Activated CD4-positive, CD25-positive, alpha-beta regulatory T cell treated with anti-CD3 and anti-CD28 coated beads, Interleukin-2, amount 50 U/mL, for 24 hours (primary cell): ENCODE data around the gene SPAG5.
A peak's percentile ranks its signal among the peaks of the same experiment; 100 is the strongest.

ENCODE experiments used
- ATAC-seq, 2 donors: fragments of 150-1000 bp; cut with Tn5 transposase; one replicate each; pipeline ENCODE4 v1.10.0; 2021; ENCODE audit warnings: mild to moderate bottlenecking in 1 of 2, moderate library complexity in 1 of 2

The SPAG5 gene

GRCh38 chr17:28598799-28599310 lies at the start of gene SPAG5:
Gene SPAG5 (minus strand): TSS chr17:28599025. CDS start chr17:28598946, 79 bp downstream.
- ATAC-seq, result peak; percentile 90 to 93

- ATAC-seq, result no peak
Measured at GRCh38 chr17:28646039-28646754, 47.4 kb upstream of the SPAG5 start.

DNA sequence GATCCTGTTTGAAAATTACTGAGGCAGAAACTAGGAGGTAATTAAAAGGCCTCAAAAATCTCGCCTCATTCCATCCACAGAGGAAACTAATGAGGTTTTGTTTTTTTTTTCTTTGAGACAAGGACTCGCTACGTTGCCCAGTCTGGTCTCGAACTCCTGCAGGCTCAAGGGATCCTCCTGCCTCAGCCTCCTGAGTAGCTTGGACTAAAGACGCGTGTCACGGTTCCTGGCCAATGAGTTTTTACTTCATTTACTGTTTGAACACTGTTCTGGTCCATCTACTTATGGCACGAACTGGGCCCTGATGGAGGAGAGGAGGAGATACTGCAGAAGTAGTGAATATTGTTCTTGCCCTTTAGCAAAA lies 46.7 kb upstream of the SPAG5 start:
- no peak for ATAC-seq

GRCh38 chr17:28644787-28645575 lies 46.2 kb upstream of the SPAG5 start, which contains the start of gene BLTP2:
Gene BLTP2 (minus strand): TSS chr17:28645158. CDS start chr17:28645056, 102 bp downstream.
- peak; percentile 98 to 99 for ATAC-seq

GRCh38 chr17:28643983-28644786 lies 45.4 kb upstream of the SPAG5 start:
- ATAC-seq, result no peak

DNA sequence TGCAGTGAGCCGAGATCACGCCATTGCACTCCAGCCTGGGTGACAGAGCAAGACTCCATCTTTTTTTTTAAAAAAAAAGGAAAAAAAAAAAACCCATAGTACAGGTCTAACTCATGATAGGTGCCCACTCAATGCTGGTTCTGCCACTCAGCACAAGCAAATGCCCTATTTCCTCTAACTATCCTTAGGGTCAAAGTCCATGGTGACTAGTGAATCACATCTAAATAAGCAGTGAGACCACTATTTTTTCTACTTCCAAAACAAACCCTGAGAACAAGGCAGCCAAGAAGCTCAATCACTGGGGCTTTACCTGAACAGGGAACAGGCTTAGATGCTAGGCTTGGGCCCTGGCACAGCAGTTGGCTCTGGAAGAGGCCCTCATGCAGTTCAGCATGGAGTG lies 42.8 kb upstream of the SPAG5 start:
- no peak for ATAC-seq

DNA sequence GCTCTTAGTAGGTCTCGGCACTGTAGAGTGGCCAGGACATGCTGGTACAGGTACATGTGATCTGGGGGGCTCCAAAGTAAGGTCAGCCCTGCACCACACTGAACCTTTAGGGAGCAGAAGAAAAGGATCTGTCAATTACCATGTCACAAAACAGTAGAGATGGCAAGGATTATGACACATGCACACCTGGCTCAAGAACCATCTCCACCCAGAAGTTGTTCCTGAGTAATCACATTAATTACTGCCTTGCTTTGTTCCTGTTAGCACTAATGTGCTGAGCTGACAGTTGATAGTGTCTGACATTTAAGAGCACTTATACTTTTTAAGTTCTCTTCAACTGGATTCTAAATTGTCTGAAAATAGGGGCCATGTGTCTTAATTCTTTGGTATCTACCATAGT lies 36.7 kb upstream of the SPAG5 start:
- no peak for ATAC-seq

GRCh38 chr17:28634206-28634865 lies 35.5 kb upstream of the SPAG5 start:
- ATAC-seq, result no peak

- ATAC-seq, result no peak
Measured at GRCh38 chr17:28626818-28627217, 28.0 kb upstream of the SPAG5 start.

GRCh38 chr17:28624148-28624547 lies 25.3 kb upstream of the SPAG5 start:
- no peak for ATAC-seq

DNA sequence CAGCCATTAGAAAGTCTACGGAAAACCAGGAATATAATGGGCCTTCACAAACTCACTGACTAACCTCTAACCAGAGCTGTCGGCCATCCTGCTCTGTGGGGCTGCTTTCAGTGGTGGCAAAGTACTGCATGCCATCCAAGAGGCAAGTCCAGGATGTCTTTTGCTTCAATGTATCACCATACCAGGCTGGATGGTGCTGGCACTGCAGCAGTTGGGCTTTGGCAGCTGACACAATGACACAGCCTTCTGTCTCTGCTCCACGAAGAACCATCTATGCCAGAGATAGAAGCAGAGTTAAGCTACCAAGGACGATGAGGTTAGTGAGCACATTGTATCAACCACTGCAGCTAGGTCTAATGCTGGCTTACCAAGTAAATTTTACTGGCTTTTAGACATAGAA lies 24.9 kb upstream of the SPAG5 start:
- ATAC-seq, result no peak

- no peak for ATAC-seq
Measured at GRCh38 chr17:28622186-28622585, 23.4 kb upstream of the SPAG5 start.

GRCh38 chr17:28620010-28620409 lies 21.2 kb upstream of the SPAG5 start:
- ATAC-seq, result no peak

DNA sequence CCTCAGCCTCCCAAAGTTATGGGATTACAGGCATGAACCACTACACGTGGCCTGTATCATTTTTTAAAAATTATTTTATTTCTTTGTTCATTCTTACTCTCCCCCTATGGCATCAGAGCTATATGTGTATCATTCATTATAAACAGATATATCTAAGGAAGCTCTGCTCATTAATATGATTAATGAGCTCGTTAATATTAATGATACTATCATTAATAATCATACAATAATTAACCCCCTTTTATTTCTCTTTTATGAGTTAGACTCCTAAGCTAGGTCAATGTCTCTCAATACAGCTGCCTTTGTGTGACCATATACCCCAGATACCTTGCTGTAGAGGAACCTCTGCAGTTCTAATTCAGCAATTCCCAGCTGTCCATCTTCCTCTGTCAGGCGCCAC lies 19.6 kb upstream of the SPAG5 start:
- no peak for ATAC-seq

DNA sequence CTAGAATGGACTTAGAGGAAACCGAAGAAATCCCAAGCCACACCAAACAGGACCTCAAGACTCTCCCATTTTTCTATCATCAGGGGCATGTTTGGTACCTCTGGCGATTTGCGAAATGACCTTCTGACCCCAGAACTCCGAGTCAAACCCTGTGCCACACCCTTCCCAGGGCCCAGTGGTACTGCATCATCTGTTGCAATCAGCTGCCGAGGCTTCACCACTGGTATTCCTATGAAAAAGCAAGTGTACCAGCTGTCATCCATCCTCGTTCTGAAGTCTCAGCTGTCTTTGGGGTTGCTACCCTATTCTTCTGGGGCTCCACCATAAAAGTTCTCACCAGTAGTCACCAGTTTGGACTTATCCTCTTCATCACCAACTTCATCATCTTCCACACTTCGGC lies 17.5 kb upstream of the SPAG5 start:
- ATAC-seq, result no peak

- no peak for ATAC-seq
Measured at GRCh38 chr17:28615260-28615940, 16.6 kb upstream of the SPAG5 start.

- ATAC-seq, result no peak
Measured at GRCh38 chr17:28613931-28614381, 15.1 kb upstream of the SPAG5 start, which contains the start of gene RSKR. Gene RSKR (minus strand): TSS chr17:28614185. CDS start chr17:28614161, 24 bp downstream.

GRCh38 chr17:28612936-28613872 lies 14.4 kb upstream of the SPAG5 start:
- peak in 1 of 2 donors; percentile 57 for ATAC-seq

GRCh38 chr17:28612531-28612930 lies 13.7 kb upstream of the SPAG5 start:
- ATAC-seq, result no peak

DNA sequence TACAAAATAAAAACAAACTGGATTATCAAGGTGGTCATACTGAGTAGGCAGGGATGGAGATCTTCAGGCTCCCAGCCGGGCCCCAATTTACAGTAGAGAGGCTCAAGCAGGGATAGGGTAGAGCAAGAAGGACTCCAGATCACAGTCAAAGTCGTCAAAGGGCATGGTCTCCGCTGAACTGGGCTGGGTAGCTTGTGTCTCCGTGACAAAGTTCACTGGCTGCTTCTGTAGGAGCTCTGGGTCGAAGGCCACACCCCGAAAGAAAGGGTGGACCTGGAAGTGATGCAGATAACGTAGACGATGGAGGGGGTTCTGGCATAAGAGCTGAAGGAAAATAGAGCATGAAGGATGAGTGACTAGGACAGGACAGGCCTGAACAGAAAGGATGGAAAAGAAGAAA lies 11.6 kb upstream of the SPAG5 start:
- no peak for ATAC-seq
